Stimulated activated CD4-positive, alpha-beta T cell treated with anti-CD3 and anti-CD28 coated beads, Interleukin-12 subunit alpha, Interleukin-12 subunit beta, amount 100 ng/mL, for 48 hours (primary cell): ENCODE measurements around the gene SNED1.
"Not testable (repeated sequence)": the region's sequence is repeated elsewhere in the genome, so short reads cannot be mapped to it uniquely, and the experiment has no call there.

Experiments
- DNase-seq, 3 donors: peaks; one replicate each; pipeline ENCODE4 v3.0.0-alpha.2; 2020; ENCODE audit warnings: low read depth in 2 of 3, low spot score in 1 of 3

SNED1 gene

GRCh38 chr2:241104611-241105010 lies 106.2 kb downstream of the SNED1 start:
- not testable (repeated sequence) for DNase-seq

- DNase-seq = no peak
Observed at GRCh38 chr2:241105641-241106040, 107.2 kb downstream of the SNED1 start.

GRCh38 chr2:241107031-241107783 lies 108.8 kb downstream of the SNED1 start:
- no peak for DNase-seq

DNA sequence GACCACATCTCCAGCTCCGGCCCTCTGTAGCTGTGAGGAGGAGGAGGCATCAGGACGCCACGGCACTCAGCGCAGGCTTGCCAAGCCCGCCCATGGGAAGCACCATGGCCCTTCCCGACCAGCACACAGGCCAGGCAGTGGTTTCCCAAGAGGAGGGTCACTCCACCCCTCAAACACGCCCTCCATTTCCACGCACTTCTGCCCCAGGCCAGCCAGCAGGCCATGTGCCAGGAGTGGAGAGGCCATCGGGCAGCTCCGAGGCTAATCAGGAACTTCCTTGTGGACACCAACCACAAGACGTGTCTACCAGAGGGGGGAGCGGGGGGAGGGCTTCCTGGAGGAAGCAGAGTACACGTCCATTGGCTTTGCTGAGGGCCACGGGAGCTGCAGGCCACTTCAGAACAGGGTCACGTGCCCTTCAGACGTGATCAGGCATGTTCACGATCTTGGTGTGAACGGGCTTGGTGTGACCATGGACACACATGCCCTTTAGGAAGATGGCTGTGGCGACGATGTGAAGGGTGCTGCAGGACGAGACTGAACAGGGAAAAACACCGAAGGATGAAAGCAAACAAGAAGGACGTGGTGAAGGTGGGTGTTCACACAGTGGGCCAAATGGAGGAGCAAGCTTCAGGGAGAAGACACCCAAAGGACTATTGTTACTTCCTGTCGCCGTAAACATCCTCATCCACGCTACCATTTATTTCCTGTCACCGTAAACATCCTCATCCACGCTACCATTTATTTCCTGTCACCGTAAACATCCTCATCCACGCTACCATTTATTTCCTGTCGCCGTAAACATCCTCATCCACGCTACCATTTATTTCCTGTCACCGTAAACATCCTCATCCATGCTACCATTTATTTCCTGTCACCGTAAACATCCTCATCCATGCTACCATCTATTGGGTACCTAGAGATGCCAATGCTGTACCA lies 110.1 kb downstream of the SNED1 start:
- DNase-seq = no peak

GRCh38 chr2:241109210-241110088 lies 111.0 kb downstream of the SNED1 start:
- DNase-seq = no peak

GRCh38 chr2:241110089-241110606 lies 111.7 kb downstream of the SNED1 start:
- DNase-seq = no peak

- no peak for DNase-seq
Observed at GRCh38 chr2:241110607-241111439, 112.4 kb downstream of the SNED1 start.

- DNase-seq = no peak
Observed at GRCh38 chr2:241111440-241111805, 113.0 kb downstream of the SNED1 start.

DNA sequence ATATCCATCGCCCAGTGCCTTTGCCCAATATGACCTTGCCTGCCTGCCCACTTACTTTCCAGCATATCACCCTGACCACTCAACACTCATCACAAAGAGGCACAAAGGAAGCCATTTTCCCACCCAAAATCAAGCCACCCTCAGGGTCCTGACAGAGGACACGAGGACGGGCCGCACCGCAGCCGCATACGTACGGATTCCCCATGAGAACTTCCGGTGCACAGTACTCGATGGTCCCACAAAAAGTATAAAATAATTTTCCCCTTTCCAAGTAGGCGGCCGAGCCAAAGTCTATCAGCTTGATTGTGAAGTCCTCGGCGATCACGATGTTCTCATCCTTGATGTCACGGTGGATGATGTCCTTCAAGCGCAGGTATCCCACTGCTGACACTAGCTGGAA lies 113.6 kb downstream of the SNED1 start:
- no peak for DNase-seq

- DNase-seq = peak in 1 of 3 donors; percentile 28
Observed at GRCh38 chr2:241112592-241112991, 114.2 kb downstream of the SNED1 start.

- DNase-seq = no peak
Observed at GRCh38 chr2:241114836-241115235, 116.4 kb downstream of the SNED1 start.

- DNase-seq = no peak
Observed at GRCh38 chr2:241115361-241115760, 116.9 kb downstream of the SNED1 start.

GRCh38 chr2:241116606-241117560 lies 118.5 kb downstream of the SNED1 start:
- no peak for DNase-seq

- no peak for DNase-seq
Observed at GRCh38 chr2:241118737-241119505, 120.5 kb downstream of the SNED1 start.

DNA sequence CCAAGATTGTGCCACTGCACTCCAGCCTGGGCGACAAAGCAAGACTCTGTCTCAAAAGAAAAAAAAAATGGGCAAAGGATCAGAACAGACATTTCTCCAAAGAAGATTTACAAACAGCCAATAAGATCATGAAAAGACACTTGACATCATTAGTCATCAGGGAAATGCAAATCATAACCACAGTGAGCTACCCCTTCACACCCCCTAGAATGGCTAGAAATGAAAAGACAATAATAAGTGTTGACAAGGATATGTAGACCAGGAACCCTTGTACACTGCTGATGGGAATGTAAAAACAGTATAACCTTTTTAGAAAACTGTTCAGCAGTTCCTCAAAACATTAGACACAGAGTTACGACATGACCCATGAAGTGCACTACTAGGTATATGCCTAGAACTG lies 122.0 kb downstream of the SNED1 start:
- DNase-seq = no peak

GRCh38 chr2:241121008-241121407 lies 122.6 kb downstream of the SNED1 start:
- no peak for DNase-seq

DNA sequence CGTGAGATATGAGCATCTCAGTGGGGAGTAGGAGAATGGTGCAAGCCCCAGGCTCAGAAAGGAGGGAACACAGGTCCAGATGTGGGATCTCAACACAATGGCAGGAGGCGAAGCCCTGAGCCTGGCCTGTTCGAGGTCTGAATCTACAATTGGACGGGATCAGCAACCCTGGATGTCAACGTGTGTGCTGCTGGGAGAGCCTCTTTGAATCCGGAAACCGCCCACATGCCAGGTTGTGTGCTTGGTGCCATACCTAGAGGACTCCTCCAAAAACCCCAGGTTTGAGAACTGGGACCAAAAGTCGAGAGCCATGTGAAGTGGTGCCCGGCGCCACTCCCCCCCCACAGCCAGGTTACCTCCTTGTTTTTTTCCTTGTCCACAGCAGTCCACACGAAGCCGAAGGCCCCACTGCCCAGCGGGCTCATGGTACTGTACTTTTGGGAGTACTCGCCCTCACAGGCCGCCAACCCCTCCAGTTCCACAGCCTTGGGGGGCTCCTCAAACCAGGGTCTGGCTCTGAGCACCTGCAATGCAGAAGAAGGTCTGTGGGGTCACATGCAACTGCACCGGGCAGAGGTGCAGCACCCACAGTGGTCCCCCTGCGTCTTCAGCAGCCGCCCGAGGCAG lies 124.1 kb downstream of the SNED1 start:
- no peak for DNase-seq
